ENCODE measurements around the gene TEAD2.

TEAD2 gene

GRCh38 chr19:49348305-49349189, 13.7 kb downstream of the TEAD2 start:
- H3K4me3 ChIP-seq (ENCODE audit: low read depth, low read length) = no peak overlapping the region

- no peak overlapping the region for H3K4me3 ChIP-seq (ENCODE audit: low read depth, low read length)
Measured at GRCh38 chr19:49347835-49348234, 14.4 kb downstream of the TEAD2 start.

GRCh38 chr19:49347191-49347590, 15.0 kb downstream of the TEAD2 start:
- no peak overlapping the region for H3K4me3 ChIP-seq (ENCODE audit: low read depth, low read length)

- no peak overlapping the region for H3K4me3 ChIP-seq (ENCODE audit: low read depth, low read length)
Measured at GRCh38 chr19:49344505-49345423, 17.5 kb downstream of the TEAD2 start.

- no peak overlapping the region for H3K4me3 ChIP-seq (ENCODE audit: low read depth, low read length)
Measured at GRCh38 chr19:49343123-49343522, 19.1 kb downstream of the TEAD2 start.

GRCh38 chr19:49342291-49342721, 19.9 kb downstream of the TEAD2 start:
- H3K4me3 ChIP-seq (ENCODE audit: low read depth, low read length) = no peak overlapping the region

- H3K4me3 ChIP-seq (ENCODE audit: low read depth, low read length) = no peak overlapping the region
Measured at GRCh38 chr19:49340865-49341718, 21.1 kb downstream of the TEAD2 start.

- H3K4me3 ChIP-seq (ENCODE audit: low read depth, low read length) = no peak overlapping the region
Measured at GRCh38 chr19:49340069-49340864, 21.9 kb downstream of the TEAD2 start.

GRCh38 chr19:49339301-49340068, 22.7 kb downstream of the TEAD2 start:
- peak overlapping the region; percentile 4 for H3K4me3 ChIP-seq (ENCODE audit: low read depth, low read length)

GRCh38 chr19:49338691-49339300, 23.4 kb downstream of the TEAD2 start:
- peak overlapping the region; percentile 8 for H3K4me3 ChIP-seq (ENCODE audit: low read depth, low read length)

GRCh38 chr19:49338023-49338677, 24.1 kb downstream of the TEAD2 start:
- peak overlapping the region; percentile 8 for H3K4me3 ChIP-seq (ENCODE audit: low read depth, low read length)

- peak overlapping the region; percentile 8 for H3K4me3 ChIP-seq (ENCODE audit: low read depth, low read length)
Measured at GRCh38 chr19:49337267-49338022, 24.8 kb downstream of the TEAD2 start.

GRCh38 chr19:49336482-49337266, 25.5 kb downstream of the TEAD2 start:
- no peak overlapping the region for H3K4me3 ChIP-seq (ENCODE audit: low read depth, low read length)

GRCh38 chr19:49335784-49336481, 26.3 kb downstream of the TEAD2 start:
- no peak overlapping the region for H3K4me3 ChIP-seq (ENCODE audit: low read depth, low read length)

- no peak within 1 kb of the TSS for H3K4me3 ChIP-seq (ENCODE audit: low read depth, low read length)
Measured at GRCh38 chr19:49335071-49335783, 27.0 kb downstream of the TEAD2 start, which contains the start of gene CD37. CD37 (plus strand) TSS chr19:49335406; CDS start chr19:49335541, 135 bp downstream.

All from iPS-11a (cell line).